GM18867 (cell line): ENCODE data around the gene DAZAP2.
"Not testable (repeated sequence)": the region's sequence is repeated elsewhere in the genome, so short reads cannot be mapped to it uniquely, and the experiment has no call there.

Source experiments
- ATAC-seq: cut with Tn5 transposase; IDR thresholded peaks from one replicate; pipeline ENCODE4 v1.9.1; 2021; ENCODE audit warnings: mild to moderate bottlenecking, moderate library complexity; ENCODE audit not compliant: unreplicated experiment

Gene DAZAP2

GRCh38 chr12:51246254-51246853 lies 7.7 kb downstream of the DAZAP2 start:
- no peak for ATAC-seq

GRCh38 chr12:51247523-51248206 lies 9.0 kb downstream of the DAZAP2 start:
- no peak for ATAC-seq

GRCh38 chr12:51253276-51253675 lies 14.7 kb downstream of the DAZAP2 start:
- no peak for ATAC-seq

- no peak for ATAC-seq
These were observed 15.9 kb downstream of the DAZAP2 start for GRCh38 chr12:51254536-51254935.

GRCh38 chr12:51259600-51259999 lies 21.0 kb downstream of the DAZAP2 start:
- not testable (repeated sequence) for ATAC-seq

GRCh38 chr12:51262758-51263177 lies 24.1 kb downstream of the DAZAP2 start:
- no peak for ATAC-seq

- ATAC-seq: no peak
These were observed 24.7 kb downstream of the DAZAP2 start for GRCh38 chr12:51263341-51263740.

- no peak for ATAC-seq
These were observed 25.7 kb downstream of the DAZAP2 start for GRCh38 chr12:51264297-51264696.

- peak; percentile 81 for ATAC-seq
These were observed 26.4 kb downstream of the DAZAP2 start for GRCh38 chr12:51265024-51265423.

- peak; percentile 14 for ATAC-seq
These were observed 30.8 kb downstream of the DAZAP2 start for GRCh38 chr12:51269174-51270066.

GRCh38 chr12:51270067-51270950 lies 31.7 kb downstream of the DAZAP2 start, which contains the start of gene SMAGP:
Gene SMAGP, minus strand, starts transcription at chr12:51270415. Its CDS starts 1,137 bp downstream, at chr12:51269278.
- ATAC-seq: peak; percentile 79

GRCh38 chr12:51270951-51271518 lies 32.4 kb downstream of the DAZAP2 start:
- ATAC-seq: no peak

- ATAC-seq: not testable (repeated sequence)
These were observed 34.2 kb downstream of the DAZAP2 start for GRCh38 chr12:51272810-51273209.

- no peak for ATAC-seq
These were observed 36.5 kb downstream of the DAZAP2 start for GRCh38 chr12:51275088-51275487.

GRCh38 chr12:51281202-51281924 lies 42.7 kb downstream of the DAZAP2 start:
- ATAC-seq: no peak

GRCh38 chr12:51285843-51286242 lies 47.2 kb downstream of the DAZAP2 start:
- ATAC-seq: no peak

- not testable (repeated sequence) for ATAC-seq
These were observed 53.2 kb downstream of the DAZAP2 start for GRCh38 chr12:51291603-51292513.
